Loucy (cell line): Measurements from ENCODE around the gene DLL4.

Experiments
- H2AFZ ChIP-seq: fragments of 200-600 bp; sonication (generic); 2 replicates; pipeline ENCODE4 v1.6.0; 2016; ENCODE audit warnings: antibody characterized with exemption, mild to moderate bottlenecking, low read length, moderate library complexity
- H3F3A ChIP-seq: fragments of 200-600 bp; 2 replicates; pipeline ENCODE4 v1.6.0; 2016; ENCODE audit warnings: antibody characterized with exemption, low read depth, mild to moderate bottlenecking
- H3K27me3 ChIP-seq: fragments of 200-600 bp; sonication (generic); 2 replicates; pipeline ENCODE4 v1.6.1; 2014; ENCODE audit warnings: low read length, mild to moderate bottlenecking; ENCODE audit not compliant: insufficient read depth, poor library complexity, severe bottlenecking
- H3K36me3 ChIP-seq: fragments of 200-600 bp; sonication (generic); 2 replicates; pipeline ENCODE4 v1.6.1; 2016; ENCODE audit warnings: low read length; ENCODE audit not compliant: insufficient read depth
- H3K4me1 ChIP-seq: fragments of 200-600 bp; sonication (generic); 2 replicates; pipeline ENCODE4 v1.5.1; 2014; ENCODE audit warnings: low read length, mild to moderate bottlenecking; ENCODE audit not compliant: insufficient read depth, poor library complexity, severe bottlenecking
- H3K4me2 ChIP-seq: fragments of 200-600 bp; sonication (generic); 2 replicates; pipeline ENCODE4 v1.6.0; 2014; ENCODE audit warnings: antibody characterized with exemption, low read length, low read depth, mild to moderate bottlenecking; ENCODE audit not compliant: poor library complexity, severe bottlenecking
- H3K4me3 ChIP-seq: fragments of 200-600 bp; sonication (generic); 2 replicates; pipeline ENCODE4 v1.5.1; 2014; ENCODE audit warnings: low read length, mild to moderate bottlenecking, mixed read lengths; ENCODE audit not compliant: poor library complexity, severe bottlenecking
- H3K79me2 ChIP-seq: fragments of 200-600 bp; sonication (generic); 2 replicates; pipeline ENCODE4 v1.6.1; 2014; ENCODE audit warnings: low read length; ENCODE audit not compliant: insufficient read depth
- H3K9ac ChIP-seq: fragments of 200-600 bp; sonication (generic); 2 replicates; pipeline ENCODE4 v1.6.0; 2014; ENCODE audit warnings: mild to moderate bottlenecking, low read depth, low read length, moderate library complexity; ENCODE audit not compliant: poor library complexity, severe bottlenecking
- H3K9me2 ChIP-seq: fragments of 200-600 bp; sonication (generic); replicated peaks from 2 replicates; pipeline ENCODE4 v1.6.1; 2016; ENCODE audit warnings: low read depth, low read length, mixed read lengths
- H3K9me3 ChIP-seq: fragments of 200-600 bp; sonication (generic); 2 replicates; pipeline ENCODE4 v1.6.1; 2014; ENCODE audit warnings: mild to moderate bottlenecking, antibody characterized with exemption, low read length, low read depth; ENCODE audit not compliant: insufficient read depth
- H4K20me1 ChIP-seq: fragments of 200-600 bp; sonication (generic); 2 replicates; pipeline ENCODE4 v1.6.0; 2014; ENCODE audit warnings: antibody characterized with exemption, low read length, mild to moderate bottlenecking; ENCODE audit not compliant: insufficient read depth, poor library complexity, severe bottlenecking
- EZH2phosphoT487 ChIP-seq: fragments of 200-600 bp; IDR thresholded peaks from 2 replicates; pipeline ENCODE4 v1.6.1; 2018; ENCODE audit warnings: antibody characterized with exemption, mild to moderate bottlenecking, moderate library complexity, borderline replicate concordance
- TF ChIP-seq, protein P1 (sequence below): fragments of 200-600 bp; sonication (generic); conservative IDR thresholded peaks from 2 replicates; pipeline ENCODE4 v1.5.1; 2014; ENCODE audit warnings: mild to moderate bottlenecking, antibody characterized with exemption, low read length

The DLL4 gene

DNA sequence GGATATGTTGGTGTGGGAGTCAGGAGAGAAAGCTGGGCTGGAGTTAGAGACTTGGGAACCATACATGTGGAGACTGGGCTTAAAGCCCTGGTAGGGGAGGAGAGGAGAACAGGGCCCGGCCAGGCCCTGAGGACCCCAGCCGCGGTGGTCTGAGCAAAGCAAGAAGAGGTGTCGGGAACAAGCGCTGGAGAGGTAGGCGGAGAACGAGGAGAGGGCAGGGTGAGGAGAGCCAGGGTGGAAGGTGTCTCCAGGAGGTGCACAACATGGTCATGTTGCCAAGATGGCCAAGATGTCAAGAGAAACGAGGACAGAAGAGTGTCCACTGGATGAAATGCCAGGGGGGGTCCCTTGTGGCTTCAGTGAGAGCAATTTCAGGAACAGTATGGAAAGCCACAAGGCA, 29.6 kb downstream of the DLL4 start:
- H3F3A ChIP-seq = no peaks in the 10 kb centered on the region
- no peak overlapping the region for H3K4me3 ChIP-seq
- H3K79me2 ChIP-seq = no peaks in the 10 kb centered on the region
- no peaks in the 10 kb centered on the region for H4K20me1 ChIP-seq
- H3K9ac ChIP-seq = no peak overlapping the region
- H3K4me1 ChIP-seq = no peaks in the 10 kb centered on the region
- H3K36me3 ChIP-seq = no peaks in the 10 kb centered on the region
- no peaks in the 10 kb centered on the region for H3K9me3 ChIP-seq
- no peak overlapping the region for H2AFZ ChIP-seq
- no peaks in the 10 kb centered on the region for H3K27me3 ChIP-seq
- no peak overlapping the region for H3K4me2 ChIP-seq
- no peaks in the 10 kb centered on the region for H3K9me2 ChIP-seq
- TF ChIP-seq, protein P1, sequence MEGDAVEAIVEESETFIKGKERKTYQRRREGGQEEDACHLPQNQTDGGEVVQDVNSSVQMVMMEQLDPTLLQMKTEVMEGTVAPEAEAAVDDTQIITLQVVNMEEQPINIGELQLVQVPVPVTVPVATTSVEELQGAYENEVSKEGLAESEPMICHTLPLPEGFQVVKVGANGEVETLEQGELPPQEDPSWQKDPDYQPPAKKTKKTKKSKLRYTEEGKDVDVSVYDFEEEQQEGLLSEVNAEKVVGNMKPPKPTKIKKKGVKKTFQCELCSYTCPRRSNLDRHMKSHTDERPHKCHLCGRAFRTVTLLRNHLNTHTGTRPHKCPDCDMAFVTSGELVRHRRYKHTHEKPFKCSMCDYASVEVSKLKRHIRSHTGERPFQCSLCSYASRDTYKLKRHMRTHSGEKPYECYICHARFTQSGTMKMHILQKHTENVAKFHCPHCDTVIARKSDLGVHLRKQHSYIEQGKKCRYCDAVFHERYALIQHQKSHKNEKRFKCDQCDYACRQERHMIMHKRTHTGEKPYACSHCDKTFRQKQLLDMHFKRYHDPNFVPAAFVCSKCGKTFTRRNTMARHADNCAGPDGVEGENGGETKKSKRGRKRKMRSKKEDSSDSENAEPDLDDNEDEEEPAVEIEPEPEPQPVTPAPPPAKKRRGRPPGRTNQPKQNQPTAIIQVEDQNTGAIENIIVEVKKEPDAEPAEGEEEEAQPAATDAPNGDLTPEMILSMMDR = no peak
- TF ChIP-seq EZH2phosphoT487 = no peak

DNA sequence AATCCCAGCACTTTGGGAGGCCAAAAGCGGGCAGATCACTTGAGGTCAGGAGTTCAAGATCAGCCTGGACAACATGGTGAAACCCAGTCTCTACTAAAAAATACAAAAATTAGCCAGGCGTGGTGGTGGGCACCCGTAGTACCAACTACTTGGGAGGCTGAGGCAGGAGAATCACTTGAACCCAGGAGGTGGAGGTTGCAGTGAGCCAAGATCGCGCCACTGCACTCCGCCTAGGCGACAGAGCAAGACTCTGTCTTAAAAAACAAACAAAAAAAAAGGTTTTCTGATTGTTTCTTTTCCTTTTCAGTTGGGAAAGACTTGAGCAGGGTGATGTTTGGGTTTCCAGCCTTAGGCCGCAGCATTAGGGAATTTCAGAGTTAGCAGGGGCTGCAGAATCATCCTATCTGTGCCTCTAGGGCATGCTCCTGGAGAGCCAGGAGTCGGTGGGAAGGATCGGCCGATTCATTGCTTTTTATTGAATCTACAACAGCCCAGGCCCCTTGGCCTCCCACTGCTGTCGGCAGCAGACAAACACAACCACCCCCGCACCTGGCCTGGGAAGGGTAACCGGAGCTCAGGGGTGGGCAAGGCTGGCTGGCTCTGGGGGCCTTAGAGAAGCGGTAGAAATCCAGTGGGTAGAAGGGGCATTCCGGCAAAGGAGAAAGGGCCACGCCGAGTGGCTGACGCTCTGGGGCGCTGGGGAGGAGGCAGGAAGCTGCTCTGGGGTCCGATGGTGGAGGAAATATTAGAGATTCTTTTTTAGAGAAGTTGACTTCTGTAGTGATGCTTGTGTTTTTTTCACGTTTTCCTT, 30.4 kb downstream of the DLL4 start:
- H3F3A ChIP-seq = no peaks in the 10 kb centered on the region
- no peak overlapping the region for H3K9ac ChIP-seq
- H2AFZ ChIP-seq = no peak overlapping the region
- no peaks in the 10 kb centered on the region for H3K4me1 ChIP-seq
- no peaks in the 10 kb centered on the region for H3K9me2 ChIP-seq
- H3K4me3 ChIP-seq = no peak overlapping the region
- no peaks in the 10 kb centered on the region for H3K27me3 ChIP-seq
- no peaks in the 10 kb centered on the region for H3K9me3 ChIP-seq
- H3K36me3 ChIP-seq = no peaks in the 10 kb centered on the region
- no peaks in the 10 kb centered on the region for H4K20me1 ChIP-seq
- TF ChIP-seq EZH2phosphoT487 = no peak
- TF ChIP-seq, protein P1 = no peak
- no peak overlapping the region for H3K4me2 ChIP-seq
- H3K79me2 ChIP-seq = no peaks in the 10 kb centered on the region

DNA sequence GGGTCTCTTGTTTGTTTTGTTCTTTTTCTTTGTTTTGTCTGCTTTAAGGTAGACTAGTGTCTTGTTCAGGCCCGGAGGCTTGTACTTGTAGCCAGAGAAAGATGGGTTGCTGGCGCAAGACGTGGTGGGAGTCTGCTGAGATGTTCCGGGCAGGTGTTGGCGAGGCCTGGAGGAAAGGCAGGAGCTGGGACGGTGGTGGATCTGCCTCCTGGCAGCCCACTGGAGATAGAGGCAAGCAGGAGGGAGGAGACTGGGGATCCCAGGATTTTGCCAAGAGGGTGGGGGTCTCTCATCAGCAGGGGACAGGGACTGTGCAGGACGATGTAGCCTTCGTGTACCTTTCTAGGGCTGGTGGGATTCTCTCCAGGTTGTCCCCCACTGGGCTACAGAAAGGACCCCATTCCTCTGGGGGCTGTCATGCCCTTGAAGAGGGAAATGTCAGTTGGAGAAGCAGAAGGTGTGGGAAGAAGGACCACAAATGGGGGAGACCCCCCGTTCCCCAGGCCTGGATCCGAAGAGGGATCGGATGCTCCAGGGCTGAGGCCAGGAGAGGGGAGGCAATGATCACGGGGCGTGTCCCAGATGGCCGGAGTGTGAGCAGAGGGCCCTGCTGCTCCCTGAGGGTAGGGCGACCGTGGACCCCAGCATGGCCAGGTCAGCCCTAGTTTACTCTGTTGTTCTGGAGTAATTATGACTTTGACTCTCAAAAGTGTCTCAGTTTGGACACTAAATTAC, 31.2 kb downstream of the DLL4 start:
- H2AFZ ChIP-seq = no peak overlapping the region
- TF ChIP-seq, protein P1 = no peak
- no peak for TF ChIP-seq EZH2phosphoT487
- no peaks in the 10 kb centered on the region for H3K79me2 ChIP-seq
- no peaks in the 10 kb centered on the region for H3K36me3 ChIP-seq
- no peak overlapping the region for H3K4me2 ChIP-seq
- H3K9me2 ChIP-seq = no peaks in the 10 kb centered on the region
- H3K9ac ChIP-seq = no peak overlapping the region
- no peaks in the 10 kb centered on the region for H4K20me1 ChIP-seq
- no peak overlapping the region for H3K4me3 ChIP-seq
- no peaks in the 10 kb centered on the region for H3K9me3 ChIP-seq
- no peaks in the 10 kb centered on the region for H3F3A ChIP-seq
- no peaks in the 10 kb centered on the region for H3K4me1 ChIP-seq
- H3K27me3 ChIP-seq = no peaks in the 10 kb centered on the region
